GM19395 (cell line): ENCODE results near the gene HAUS7.
"Not testable (repeated sequence)": the region's sequence is repeated elsewhere in the genome, so short reads cannot be mapped to it uniquely, and the experiment has no call there.

Source experiments
- ATAC-seq: cut with Tn5 transposase; IDR thresholded peaks from one replicate; pipeline ENCODE4 v1.9.1; 2021; ENCODE audit warnings: mild to moderate bottlenecking, moderate library complexity; ENCODE audit not compliant: unreplicated experiment

Gene HAUS7

DNA sequence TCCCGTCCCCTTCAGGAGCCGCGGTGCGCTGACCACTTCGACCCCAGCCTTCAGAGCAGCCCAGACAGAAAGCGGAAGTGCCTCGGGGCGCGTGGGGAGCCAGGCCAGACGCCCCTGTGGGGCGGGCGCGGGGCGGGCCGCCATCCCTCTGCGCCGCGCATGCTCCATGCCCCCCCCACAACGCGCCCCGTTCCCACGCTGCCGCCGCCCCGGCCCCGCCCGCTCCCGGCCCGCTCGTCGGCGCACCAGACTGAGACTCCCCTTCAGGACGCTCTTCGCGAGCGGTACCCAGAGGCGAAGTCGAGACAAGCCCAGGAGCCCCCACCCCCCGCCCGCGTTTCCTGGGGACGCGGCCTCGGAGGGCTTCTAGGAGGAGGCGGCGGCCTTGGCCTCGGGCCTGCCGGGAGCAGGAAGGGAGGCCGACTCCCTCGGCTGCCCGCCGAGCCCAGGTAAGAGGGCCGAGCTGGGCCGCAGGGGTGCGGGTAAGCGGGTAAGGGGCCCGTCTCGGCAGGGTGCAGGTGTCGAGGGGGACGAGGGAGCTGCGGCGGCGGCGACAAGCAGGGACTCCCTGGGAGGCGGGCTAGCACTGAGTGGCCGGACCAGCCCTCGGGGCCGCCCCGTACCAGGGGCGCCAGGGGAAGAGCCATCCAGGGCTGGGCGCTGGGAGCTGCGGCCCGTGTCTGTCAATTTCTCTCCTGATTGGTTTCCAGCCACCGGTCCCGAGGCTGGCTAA is 59.0 kb downstream of the HAUS7 start, which contains the start of gene ZFP92:
Gene ZFP92 (plus strand): TSS at position 218 of the 733 bp plus-strand sequence. CDS start 6,851 bp downstream, outside the sequence.
- peak; percentile 64 for ATAC-seq

DNA sequence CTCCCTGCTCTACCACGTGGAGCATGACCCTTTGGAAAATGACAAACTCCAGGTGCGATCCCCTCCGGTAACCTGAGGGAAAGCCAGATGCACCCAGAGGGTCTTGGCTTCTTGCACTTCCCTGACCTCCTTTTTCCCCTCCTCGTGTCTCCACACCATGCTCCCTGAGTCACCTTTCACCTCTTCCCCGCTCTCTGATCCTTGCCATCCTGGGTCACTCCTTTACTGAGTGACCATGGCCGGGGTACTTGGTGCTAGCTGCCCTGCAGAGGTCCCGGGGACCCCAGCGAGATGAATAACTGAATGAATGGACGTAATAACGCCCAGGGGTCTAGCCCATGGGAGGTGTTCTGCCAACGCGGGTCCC is 59.5 kb downstream of the HAUS7 start:
- no peak for ATAC-seq

DNA sequence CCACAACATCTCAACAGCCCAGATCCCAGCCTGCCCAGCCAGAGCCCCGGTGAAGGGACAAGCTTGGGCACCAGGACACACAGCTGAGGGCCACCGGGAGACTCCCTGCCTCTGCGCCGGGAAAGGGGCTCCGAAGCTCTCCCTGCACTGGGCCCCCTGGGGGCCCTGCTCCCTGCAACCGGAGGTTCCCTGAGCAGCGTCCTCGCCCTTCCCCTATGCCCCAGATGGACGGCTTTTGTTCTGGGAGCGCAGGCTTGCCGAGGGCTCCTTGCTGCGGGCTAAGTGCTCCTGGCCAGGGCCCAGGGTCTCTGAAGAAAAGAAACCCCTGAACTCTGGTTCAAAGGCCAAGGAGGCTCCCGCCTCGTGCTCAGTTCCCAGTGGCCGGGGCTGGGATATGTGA is 60.0 kb downstream of the HAUS7 start:
- ATAC-seq, result no peak

DNA sequence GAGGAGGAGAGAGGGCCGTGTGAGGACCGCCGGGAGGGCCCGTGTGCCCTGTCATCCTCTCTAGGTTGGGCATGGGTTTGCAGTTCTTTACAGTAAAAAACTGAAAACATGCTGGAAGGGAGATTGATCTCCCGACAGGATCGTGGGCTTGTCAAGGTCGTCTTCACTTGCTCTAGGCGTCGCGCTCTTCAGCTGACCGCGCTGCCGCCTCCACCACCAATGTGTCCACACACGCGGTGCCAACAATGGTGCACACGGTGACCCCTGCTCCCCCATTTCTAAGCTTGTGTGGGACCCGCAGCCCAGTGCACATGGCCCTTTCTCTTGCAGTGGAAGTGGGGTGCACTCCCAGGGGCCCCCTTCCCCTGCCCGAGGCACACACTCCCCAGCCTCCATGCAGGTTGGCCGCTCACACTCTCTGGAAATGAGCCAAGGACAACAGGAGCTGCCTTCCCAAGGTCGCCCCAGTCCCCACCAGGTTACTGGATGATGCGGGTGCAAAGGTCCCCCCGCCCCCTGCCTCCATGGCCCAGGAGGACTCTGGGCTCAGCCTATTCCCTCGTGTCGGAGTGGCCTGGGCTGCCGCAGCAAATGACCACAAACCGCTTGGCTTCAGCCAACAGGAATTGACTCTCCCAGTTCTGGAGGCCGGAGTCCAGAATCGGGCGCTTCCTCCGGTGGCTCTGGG is 60.8 kb downstream of the HAUS7 start:
- no peak for ATAC-seq

DNA sequence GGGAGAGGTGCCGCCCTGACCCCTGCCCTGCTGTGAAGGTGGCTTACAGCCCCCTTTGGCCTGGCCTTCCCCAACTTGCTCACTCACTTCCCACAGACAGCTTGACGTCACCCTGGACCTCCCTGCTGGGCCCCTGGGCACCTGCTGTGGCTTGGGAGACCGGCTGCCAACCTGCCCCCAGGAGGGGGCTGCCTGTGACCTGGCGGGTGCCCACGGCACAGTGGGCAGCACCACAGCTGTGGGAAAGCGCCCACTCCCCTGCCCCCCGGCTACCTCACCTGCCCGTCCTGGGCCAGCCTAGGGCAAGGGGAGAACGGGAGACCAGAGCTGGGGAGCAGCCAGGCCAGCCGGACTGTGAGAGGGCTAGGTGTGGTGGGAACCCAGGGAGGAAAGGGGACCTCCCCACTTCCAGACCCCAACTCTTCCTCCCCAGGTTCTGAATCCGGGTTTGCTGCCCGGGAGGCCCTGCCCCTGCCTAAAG is 61.5 kb downstream of the HAUS7 start:
- no peak for ATAC-seq

GRCh38 chrX:153408221-153408721 is 62.1 kb downstream of the HAUS7 start:
- no peak for ATAC-seq

DNA sequence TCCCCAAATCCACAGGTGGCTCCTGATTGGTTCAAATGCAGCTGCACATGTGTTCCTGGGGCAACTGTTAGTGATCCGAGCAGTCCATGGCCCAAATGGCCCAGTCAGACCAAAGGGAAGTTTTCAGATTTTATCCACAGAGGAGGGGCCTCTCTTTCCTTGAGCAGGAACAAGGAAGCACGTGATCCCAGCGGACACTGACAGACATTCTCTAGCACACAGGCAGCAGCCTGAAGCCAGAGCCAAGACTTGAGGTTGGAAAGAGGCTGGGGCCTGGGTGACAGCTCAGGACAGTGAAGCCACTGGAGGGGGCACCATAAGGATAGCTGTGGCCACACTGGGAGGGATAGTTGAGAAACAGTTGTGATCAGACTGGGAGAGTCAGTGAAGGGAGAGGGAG is 62.6 kb downstream of the HAUS7 start:
- no peak for ATAC-seq

DNA sequence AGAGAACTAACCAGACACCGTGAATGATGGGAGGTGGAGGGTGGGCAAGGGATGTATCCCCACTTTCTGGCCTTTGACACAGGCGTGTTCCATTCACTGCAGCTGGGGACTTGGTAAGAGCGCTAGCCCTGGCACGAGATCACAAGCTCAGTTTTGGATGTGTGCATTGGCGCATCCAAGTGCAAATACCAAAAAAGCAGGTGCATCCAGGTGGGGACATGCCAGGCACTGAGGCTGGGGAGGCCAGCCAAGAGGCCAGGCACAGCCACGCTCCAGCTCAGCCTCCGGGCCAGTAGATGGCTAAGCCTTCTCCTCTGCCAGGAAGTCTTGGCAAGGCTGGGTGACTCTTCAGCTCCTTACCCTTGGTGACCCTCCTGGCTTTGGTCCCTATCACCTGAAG is 63.5 kb downstream of the HAUS7 start:
- ATAC-seq, result no peak

DNA sequence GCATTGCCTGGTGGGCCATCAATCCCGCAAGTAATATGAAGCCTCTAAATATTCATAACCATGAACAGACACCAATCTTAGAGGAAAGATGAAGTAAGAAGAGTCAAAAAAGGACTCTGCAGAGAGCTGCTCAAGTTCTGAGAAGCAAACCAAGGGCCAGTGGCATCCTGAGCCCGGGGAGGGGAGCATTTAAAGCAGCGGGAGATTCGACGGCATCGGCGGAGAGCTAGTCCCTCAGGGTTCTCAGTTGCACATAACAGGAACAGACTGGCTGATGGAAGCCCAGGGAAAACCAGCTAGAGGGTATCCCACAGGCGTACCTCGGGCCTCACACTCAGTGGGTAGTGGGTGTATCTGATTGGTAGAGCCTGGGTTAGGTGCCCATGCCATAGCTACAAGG is 64.4 kb downstream of the HAUS7 start:
- no peak for ATAC-seq

GRCh38 chrX:153405426-153405825 is 65.0 kb downstream of the HAUS7 start:
- no peak for ATAC-seq

DNA sequence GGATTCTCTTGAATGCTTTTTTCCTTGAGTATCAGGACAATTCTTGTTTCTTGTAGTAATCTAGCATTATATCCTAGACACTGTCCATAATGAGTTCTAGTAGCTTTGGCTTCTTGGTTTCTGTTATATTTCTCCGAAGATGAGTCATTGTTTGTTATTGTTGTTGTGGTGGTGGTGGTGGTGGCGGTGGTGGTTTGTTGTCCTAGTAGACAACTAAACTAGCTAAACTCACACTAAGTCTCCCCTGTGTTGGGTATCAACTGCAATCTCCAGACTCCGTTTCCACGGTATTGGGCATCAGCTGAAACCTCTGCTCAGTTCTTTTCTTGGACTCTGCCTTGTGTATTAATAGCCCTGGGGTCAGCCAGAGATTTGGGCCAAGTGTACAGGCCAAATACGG is 66.0 kb downstream of the HAUS7 start:
- not testable (repeated sequence) for ATAC-seq

DNA sequence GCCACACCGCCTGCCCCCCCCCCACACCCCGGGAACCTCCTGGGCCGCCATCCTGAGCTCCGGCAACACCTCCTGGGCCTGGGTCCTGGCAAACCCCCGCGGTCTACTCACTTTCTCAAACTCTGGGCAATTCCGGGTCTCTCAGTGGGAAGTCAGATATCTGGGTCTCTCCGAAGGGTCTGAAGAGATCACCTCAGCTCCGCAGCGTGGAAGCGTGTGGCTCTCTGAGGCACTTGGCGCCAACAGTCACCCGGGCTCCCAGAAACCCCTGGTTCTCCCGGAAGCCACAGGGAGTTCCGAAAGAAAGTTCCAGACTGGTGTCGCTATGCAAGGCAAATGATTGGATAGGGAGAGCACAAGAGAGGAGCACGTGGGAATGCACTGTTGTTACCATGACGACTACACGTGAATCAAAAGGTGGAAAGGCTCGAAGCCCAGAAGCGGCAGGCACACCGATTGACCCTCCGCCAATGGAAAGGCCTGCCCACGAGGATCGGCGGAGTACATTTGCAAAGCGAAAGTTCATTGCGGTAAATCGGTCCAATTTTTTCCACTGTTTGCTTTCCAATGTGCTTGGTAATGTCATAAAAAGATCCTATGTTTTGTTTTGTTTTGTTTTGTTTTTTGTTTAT is 69.1 kb downstream of the HAUS7 start, which contains the start of gene PNMA6E:
Gene PNMA6E (minus strand): TSS at position 218 of the 632 bp plus-strand sequence. CDS start 2,501 bp downstream, outside the sequence.
- ATAC-seq, result no peak

DNA sequence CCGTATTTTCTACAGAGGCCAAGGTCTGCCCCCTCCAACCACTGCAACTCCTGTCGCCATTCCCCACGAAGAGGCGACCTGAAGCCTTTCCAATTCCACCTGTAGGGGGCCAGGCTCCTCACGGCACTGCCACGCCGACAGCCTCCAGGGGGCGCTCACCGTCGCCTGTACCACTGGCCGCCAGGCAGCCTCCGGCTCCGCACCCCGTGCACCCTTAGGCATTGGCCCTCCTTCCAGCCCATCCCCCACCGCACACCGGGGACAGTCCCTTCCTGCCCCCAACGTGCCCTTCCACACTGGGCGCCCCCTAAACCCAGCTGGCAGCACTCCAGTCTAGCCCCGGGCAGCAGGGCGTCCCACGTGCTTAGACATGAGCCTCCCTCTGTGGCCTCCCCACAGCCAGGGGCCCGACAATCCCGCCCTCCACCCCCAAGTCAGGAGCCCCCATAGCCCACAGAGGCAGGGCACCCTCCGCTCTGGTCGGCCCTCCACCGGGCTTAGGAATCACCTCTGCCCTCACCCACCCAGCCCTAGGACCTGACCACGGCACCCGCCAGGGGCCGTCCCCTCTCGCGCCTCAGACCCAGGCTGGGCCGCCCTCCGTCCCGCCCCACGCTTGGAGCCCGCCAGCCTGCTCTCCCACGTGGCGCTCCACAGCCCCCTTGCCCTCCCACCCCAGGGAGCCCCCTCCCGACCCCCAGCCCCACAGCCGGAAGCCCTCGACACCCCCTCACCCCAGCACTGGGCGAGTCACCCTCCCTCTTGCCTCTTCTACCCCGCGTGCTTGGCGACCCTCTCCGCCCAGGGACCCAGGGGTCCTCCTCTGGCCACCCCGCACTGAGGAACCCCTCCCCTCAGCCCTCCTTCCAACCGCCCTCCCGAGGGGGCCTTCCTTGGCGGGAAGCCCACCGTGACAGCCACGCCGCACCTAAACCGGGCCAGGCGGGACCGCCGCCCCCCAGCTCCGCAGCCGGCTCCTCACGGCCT is 69.9 kb downstream of the HAUS7 start:
- ATAC-seq, result peak; percentile 54

- ATAC-seq, result no peak
Observed at GRCh38 chrX:153398275-153398960, 72.0 kb downstream of the HAUS7 start.
